ENCODE results near the gene KCNH4. TPM values are rescaled to one million over a fixed set of nuclear protein-coding genes. Genes with fewer than 3 reads are reported as not detected.

The KCNH4 gene
- total RNA-seq, 1 donor from 2014 or later: not detected

DNA sequence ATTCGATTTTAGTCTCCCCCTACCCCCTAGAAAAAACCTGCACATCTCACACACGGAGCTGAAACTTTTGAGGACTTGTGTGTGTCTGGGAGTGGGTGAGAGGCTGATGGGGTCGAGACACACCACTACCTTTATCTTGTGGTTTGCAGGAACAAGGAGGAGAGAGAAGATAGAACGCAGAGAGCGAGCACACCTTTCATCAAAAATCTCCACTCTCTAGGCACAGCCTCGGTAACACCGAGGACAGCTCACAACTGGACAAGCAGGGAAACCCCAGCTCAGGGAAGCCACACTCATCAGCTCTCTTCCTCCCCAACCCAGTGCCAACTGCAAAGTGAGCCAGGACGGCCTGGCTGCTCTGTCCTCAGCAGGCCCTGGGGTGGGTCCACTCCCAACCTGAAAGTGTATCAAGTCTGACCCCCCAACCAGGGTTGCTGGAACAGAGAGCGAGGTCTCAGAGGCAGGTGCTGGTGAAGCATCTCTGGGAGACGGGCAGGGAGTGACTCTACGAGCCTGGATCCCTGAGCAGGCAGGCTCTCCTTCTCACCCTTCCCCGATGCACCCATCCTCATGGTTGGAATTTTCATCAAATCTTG lies 18.6 kb upstream of the KCNH4 start:
- TF ChIP-seq, protein P1, sequence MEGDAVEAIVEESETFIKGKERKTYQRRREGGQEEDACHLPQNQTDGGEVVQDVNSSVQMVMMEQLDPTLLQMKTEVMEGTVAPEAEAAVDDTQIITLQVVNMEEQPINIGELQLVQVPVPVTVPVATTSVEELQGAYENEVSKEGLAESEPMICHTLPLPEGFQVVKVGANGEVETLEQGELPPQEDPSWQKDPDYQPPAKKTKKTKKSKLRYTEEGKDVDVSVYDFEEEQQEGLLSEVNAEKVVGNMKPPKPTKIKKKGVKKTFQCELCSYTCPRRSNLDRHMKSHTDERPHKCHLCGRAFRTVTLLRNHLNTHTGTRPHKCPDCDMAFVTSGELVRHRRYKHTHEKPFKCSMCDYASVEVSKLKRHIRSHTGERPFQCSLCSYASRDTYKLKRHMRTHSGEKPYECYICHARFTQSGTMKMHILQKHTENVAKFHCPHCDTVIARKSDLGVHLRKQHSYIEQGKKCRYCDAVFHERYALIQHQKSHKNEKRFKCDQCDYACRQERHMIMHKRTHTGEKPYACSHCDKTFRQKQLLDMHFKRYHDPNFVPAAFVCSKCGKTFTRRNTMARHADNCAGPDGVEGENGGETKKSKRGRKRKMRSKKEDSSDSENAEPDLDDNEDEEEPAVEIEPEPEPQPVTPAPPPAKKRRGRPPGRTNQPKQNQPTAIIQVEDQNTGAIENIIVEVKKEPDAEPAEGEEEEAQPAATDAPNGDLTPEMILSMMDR (IDR thresholded peaks at IDR 0.05): no peak
- no peaks in the 10 kb centered on the region for H3K27me3 Mint-ChIP-seq (ENCODE audit: unreplicated experiment)
- no peaks in the 10 kb centered on the region for H3K9me3 Mint-ChIP-seq (ENCODE audit: unreplicated experiment)
- no peak overlapping the region for H3K4me3 Mint-ChIP-seq (ENCODE audit: unreplicated experiment)
- no peak overlapping the region for H3K27ac Mint-ChIP-seq (ENCODE audit: unreplicated experiment)
- peaks cover under 1% of the 10 kb centered on the region for H3K4me1 Mint-ChIP-seq (ENCODE audit: unreplicated experiment)
- H3K36me3 Mint-ChIP-seq (ENCODE audit: unreplicated experiment): peaks cover 19% of the 10 kb centered on the region
- no peak for DNase-seq (ENCODE audit: extremely low spot score, unreplicated experiment)

DNA sequence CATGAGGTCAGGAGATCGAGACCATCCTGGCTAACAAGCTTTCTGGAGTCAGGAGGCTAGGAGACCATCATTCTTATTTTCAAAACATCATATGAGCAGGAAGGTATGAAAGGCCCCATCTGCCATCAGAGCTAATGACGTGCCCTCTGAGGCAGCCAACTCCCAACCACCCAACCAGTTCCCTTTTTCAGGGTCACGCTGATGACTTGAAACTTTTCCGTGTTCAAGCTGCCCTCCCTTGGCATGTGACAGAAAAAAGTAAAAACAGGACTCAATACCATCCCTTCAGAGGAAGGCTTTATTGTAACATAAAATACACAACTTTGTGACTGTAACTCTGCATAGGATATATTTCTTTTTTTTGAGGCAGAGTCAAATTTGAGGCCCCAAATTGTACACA lies 18.0 kb upstream of the KCNH4 start:
- H3K4me1 Mint-ChIP-seq (ENCODE audit: unreplicated experiment): peaks cover 4% of the 10 kb centered on the region

DNA sequence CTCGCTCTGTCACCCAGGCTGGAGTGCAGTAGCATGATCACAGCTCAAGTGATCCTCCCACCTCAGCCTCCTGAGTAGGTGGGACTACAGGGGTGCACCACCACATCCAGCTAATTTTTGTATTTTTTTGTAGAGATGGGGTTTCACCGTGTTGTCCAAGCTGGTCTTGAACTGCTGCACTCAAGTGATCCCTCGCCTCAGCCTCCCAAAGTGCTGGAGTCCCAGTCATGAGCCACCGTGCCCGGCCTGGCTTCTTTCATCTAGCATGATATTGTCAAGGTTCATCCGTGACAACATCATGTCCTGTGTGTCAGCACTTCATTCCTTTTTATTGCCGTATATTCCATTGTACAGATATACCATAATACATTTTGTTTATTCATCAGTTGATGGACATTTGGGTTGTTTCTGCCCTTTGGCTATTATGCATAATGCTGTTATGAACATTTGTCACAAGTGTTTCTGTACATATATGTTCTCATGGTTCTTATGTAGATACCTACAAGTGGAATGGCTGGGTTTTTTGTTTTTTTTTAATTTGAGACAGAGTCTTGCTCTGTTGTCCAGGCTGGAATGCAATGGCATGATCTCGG lies 16.7 kb upstream of the KCNH4 start:
- Mint-ChIP-seq H3K4me1 (ENCODE audit: unreplicated experiment) (peaks cover 9% of the 10 kb centered on the region), H3K36me3 (ENCODE audit: unreplicated experiment) (peaks cover 11% of the 10 kb centered on the region), H3K9me3 (ENCODE audit: unreplicated experiment) (no peaks in the 10 kb centered on the region), H3K4me3 (ENCODE audit: unreplicated experiment) (no peak overlapping the region), H3K27ac (ENCODE audit: unreplicated experiment) (no peak overlapping the region), H3K27me3 (ENCODE audit: unreplicated experiment) (no peaks in the 10 kb centered on the region)
- no peak for DNase-seq (ENCODE audit: extremely low spot score, unreplicated experiment)
- TF ChIP-seq, protein P1 (IDR thresholded peaks at IDR 0.05): no peak

More for the DNA sequence above, 18.0 kb upstream of the KCNH4 start:
- H3K4me3 Mint-ChIP-seq (ENCODE audit: unreplicated experiment): no peak overlapping the region
- TF ChIP-seq, protein P1 (IDR thresholded peaks at IDR 0.05): no peak
- no peaks in the 10 kb centered on the region for H3K9me3 Mint-ChIP-seq (ENCODE audit: unreplicated experiment)
- DNase-seq (ENCODE audit: extremely low spot score, unreplicated experiment): no peak
- no peaks in the 10 kb centered on the region for H3K27me3 Mint-ChIP-seq (ENCODE audit: unreplicated experiment)
- H3K36me3 Mint-ChIP-seq (ENCODE audit: unreplicated experiment): peaks cover 15% of the 10 kb centered on the region
- H3K27ac Mint-ChIP-seq (ENCODE audit: unreplicated experiment): no peak overlapping the region

DNA sequence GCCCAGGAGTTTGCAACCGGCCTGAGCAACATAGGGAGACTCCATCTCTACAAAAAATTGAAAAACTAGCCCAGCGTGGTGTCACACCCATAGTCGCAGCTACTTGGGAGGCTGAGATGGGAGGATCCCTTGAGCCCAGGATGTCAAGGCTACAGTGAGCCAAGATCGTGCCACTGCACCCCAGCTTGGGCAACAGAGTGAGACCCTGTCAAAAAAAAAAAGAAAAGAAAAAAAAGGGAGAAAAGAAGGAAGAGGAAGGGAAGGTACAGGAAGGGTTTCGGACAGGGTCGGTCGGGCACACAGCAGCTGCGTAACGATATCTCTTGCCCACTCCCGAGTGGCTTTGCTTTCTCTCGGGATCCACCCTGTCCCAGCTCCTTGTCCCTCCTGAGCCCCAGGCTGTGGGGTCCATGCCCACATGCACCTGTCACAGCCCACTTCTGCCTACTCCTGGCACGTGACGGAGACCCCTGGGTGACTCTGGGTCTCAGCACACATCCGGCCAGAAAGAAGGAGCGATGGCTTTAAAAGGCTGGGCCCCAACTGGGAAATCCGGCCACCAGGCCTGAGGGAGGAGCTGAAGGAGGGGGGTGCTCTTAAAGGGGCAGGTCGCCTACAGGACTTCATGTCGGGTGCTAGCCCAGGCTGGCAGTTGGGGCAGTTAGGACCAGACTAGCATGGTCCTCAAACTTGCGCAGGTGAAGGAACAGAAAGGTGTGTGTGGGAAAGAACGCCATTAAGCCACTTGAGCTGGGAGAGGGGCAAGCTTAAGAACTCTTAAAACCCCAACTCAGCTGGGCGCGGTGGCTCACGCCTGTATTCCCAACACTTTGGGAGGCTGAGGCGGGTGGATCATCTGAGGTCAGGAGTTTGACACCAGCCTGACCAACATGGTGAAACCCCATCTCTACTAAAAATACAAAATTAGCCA lies 13.3 kb upstream of the KCNH4 start, which contains the start of gene GHDC:
Gene GHDC, minus strand, starts transcription at position 526 of the 931 bp plus-strand sequence. CDS start 913 bp downstream, outside the sequence.
- no peak for DNase-seq (ENCODE audit: extremely low spot score, unreplicated experiment)

More for the DNA sequence above, 13.3 kb upstream of the KCNH4 start, which contains the start of gene GHDC:
- Mint-ChIP-seq H3K4me1 (ENCODE audit: unreplicated experiment) (peaks cover 9% of the 10 kb centered on the region), H3K36me3 (ENCODE audit: unreplicated experiment) (no peaks in the 10 kb centered on the region), H3K9me3 (ENCODE audit: unreplicated experiment) (no peaks in the 10 kb centered on the region), H3K4me3 (ENCODE audit: unreplicated experiment) (peak within 1 kb of the TSS; percentile 77), H3K27me3 (ENCODE audit: unreplicated experiment) (no peaks in the 10 kb centered on the region), H3K27ac (ENCODE audit: unreplicated experiment) (peak within 1 kb of the TSS; percentile 49)
- TF ChIP-seq, protein P1 (IDR thresholded peaks at IDR 0.05): no peak
